ENCODE data around the gene PGF.
"Not testable (repeated sequence)": the region's sequence is repeated elsewhere in the genome, so short reads cannot be mapped to it uniquely, and the experiment has no call there.

The PGF gene

GRCh38 chr14:74938531-74939495, 16.6 kb downstream of the PGF start:
- DNase-seq = no peak

- no peak for DNase-seq
These were observed 18.2 kb downstream of the PGF start for GRCh38 chr14:74937171-74937570.

- DNase-seq = no peak
These were observed 18.7 kb downstream of the PGF start for GRCh38 chr14:74936731-74937130.

GRCh38 chr14:74936151-74936550, 19.2 kb downstream of the PGF start:
- DNase-seq = no peak

- DNase-seq = no peak
These were observed 20.1 kb downstream of the PGF start for GRCh38 chr14:74935360-74935680.

- no peak for DNase-seq
These were observed 20.7 kb downstream of the PGF start for GRCh38 chr14:74934476-74935359.

GRCh38 chr14:74934041-74934440, 21.4 kb downstream of the PGF start:
- DNase-seq = no peak

- DNase-seq = not testable (repeated sequence)
These were observed 22.5 kb downstream of the PGF start for GRCh38 chr14:74932936-74933335.

- no peak for DNase-seq
These were observed 22.9 kb downstream of the PGF start for GRCh38 chr14:74932401-74932901.

- DNase-seq = not testable (repeated sequence)
These were observed 23.7 kb downstream of the PGF start for GRCh38 chr14:74931744-74932143.

- DNase-seq = no peak
These were observed 26.2 kb downstream of the PGF start for GRCh38 chr14:74929242-74929641.

GRCh38 chr14:74927225-74927624, 28.2 kb downstream of the PGF start:
- DNase-seq = no peak

GRCh38 chr14:74924061-74924460, 31.3 kb downstream of the PGF start:
- no peak for DNase-seq

GRCh38 chr14:74922752-74923401, 32.5 kb downstream of the PGF start, which contains the start of gene RPS6KL1:
Gene RPS6KL1, minus strand, starts transcription at chr14:74923260. Its CDS starts 1,719 bp downstream, at chr14:74921541.
- DNase-seq = peak in 3 of 4 experiments; percentile 13 to 40 (median 24)

GRCh38 chr14:74921987-74922751, 33.2 kb downstream of the PGF start:
- DNase-seq = no peak

- DNase-seq = no peak
These were observed 34.3 kb downstream of the PGF start for GRCh38 chr14:74921053-74921620.

GRCh38 chr14:74920281-74920680, 35.1 kb downstream of the PGF start:
- DNase-seq = no peak

- DNase-seq = no peak
These were observed 35.8 kb downstream of the PGF start for GRCh38 chr14:74919421-74920165.

GRCh38 chr14:74918380-74918779, 37.0 kb downstream of the PGF start:
- DNase-seq = no peak

- DNase-seq = no peak
These were observed 37.7 kb downstream of the PGF start for GRCh38 chr14:74917646-74918081.

- no peak for DNase-seq
These were observed 38.2 kb downstream of the PGF start for GRCh38 chr14:74917178-74917543.
